ENCODE measurements around the gene GNB1.
"Not testable (repeated sequence)": the region's sequence is repeated elsewhere in the genome, so short reads cannot be mapped to it uniquely, and the experiment has no call there.

The GNB1 gene

GRCh38 chr1:1761504-1762376 is 129.1 kb downstream of the GNB1 start:
- DNase-seq: no peak

- DNase-seq: no peak
Measured at GRCh38 chr1:1760715-1761114, 130.2 kb downstream of the GNB1 start.

GRCh38 chr1:1760345-1760650 is 130.6 kb downstream of the GNB1 start:
- DNase-seq: no peak

GRCh38 chr1:1759456-1760344 is 131.2 kb downstream of the GNB1 start:
- no peak for DNase-seq

- DNase-seq: no peak
Measured at GRCh38 chr1:1758692-1759455, 132.0 kb downstream of the GNB1 start.

GRCh38 chr1:1758059-1758621 is 132.7 kb downstream of the GNB1 start:
- DNase-seq: no peak

GRCh38 chr1:1757422-1758058 is 133.3 kb downstream of the GNB1 start:
- no peak for DNase-seq

GRCh38 chr1:1756661-1757421 is 134.0 kb downstream of the GNB1 start:
- DNase-seq: no peak

- no peak for DNase-seq
Measured at GRCh38 chr1:1755852-1756251, 135.0 kb downstream of the GNB1 start.

GRCh38 chr1:1755426-1755825 is 135.5 kb downstream of the GNB1 start:
- DNase-seq: no peak

- DNase-seq: no peak
Measured at GRCh38 chr1:1754051-1754815, 136.7 kb downstream of the GNB1 start.

- no peak for DNase-seq
Measured at GRCh38 chr1:1753607-1754005, 137.3 kb downstream of the GNB1 start.

- no peak for DNase-seq
Measured at GRCh38 chr1:1752636-1753606, 138.0 kb downstream of the GNB1 start.

GRCh38 chr1:1752190-1752589 is 138.7 kb downstream of the GNB1 start:
- DNase-seq: no peak

- not testable (repeated sequence) for DNase-seq
Measured at GRCh38 chr1:1749941-1750340, 140.9 kb downstream of the GNB1 start.

- DNase-seq: no peak
Measured at GRCh38 chr1:1748686-1749321, 142.1 kb downstream of the GNB1 start.

- DNase-seq: not testable (repeated sequence)
Measured at GRCh38 chr1:1746566-1746909, 144.3 kb downstream of the GNB1 start.

Measured in right kidney (tissue), 1 donor.